ENCODE data around the gene MAST4.

The MAST4 gene

GRCh38 chr5:67198917-67199316 lies 602.7 kb downstream of the MAST4 start:
- TF ChIP-seq TAF1 (IDR thresholded peaks at IDR 0.05; ENCODE audit: borderline replicate concordance, low read depth, low read length) (no peak), POLR2AphosphoS5 (IDR thresholded peaks at IDR 0.05; ENCODE audit: low read depth, low read length) (no peak), POLR2A (IDR thresholded peaks at IDR 0.05; ENCODE audit: low read depth, low read length) (no peak)
- DNase-seq (ENCODE audit: insufficient read length) = no peak
- no peak for FAIRE-seq

GRCh38 chr5:67199859-67200258 lies 603.7 kb downstream of the MAST4 start:
- FAIRE-seq (peak; percentile 51), DNase-seq (ENCODE audit: insufficient read length) (no peak)
- TF ChIP-seq POLR2A (IDR thresholded peaks at IDR 0.05; ENCODE audit: low read depth, low read length) = no peak
- no peak for TF ChIP-seq TAF1 (IDR thresholded peaks at IDR 0.05; ENCODE audit: borderline replicate concordance, low read depth, low read length)
- no peak for TF ChIP-seq POLR2AphosphoS5 (IDR thresholded peaks at IDR 0.05; ENCODE audit: low read depth, low read length)

- FAIRE-seq = peak; percentile 90
- no peak for DNase-seq (ENCODE audit: insufficient read length)
- TF ChIP-seq POLR2A (IDR thresholded peaks at IDR 0.05; ENCODE audit: low read depth, low read length) (no peak), POLR2AphosphoS5 (IDR thresholded peaks at IDR 0.05; ENCODE audit: low read depth, low read length) (no peak), TAF1 (IDR thresholded peaks at IDR 0.05; ENCODE audit: borderline replicate concordance, low read depth, low read length) (no peak)
Measured at GRCh38 chr5:67200809-67201562, 604.8 kb downstream of the MAST4 start.

- TF ChIP-seq POLR2A (IDR thresholded peaks at IDR 0.05; ENCODE audit: low read depth, low read length) (no peak), TAF1 (IDR thresholded peaks at IDR 0.05; ENCODE audit: borderline replicate concordance, low read depth, low read length) (no peak), POLR2AphosphoS5 (IDR thresholded peaks at IDR 0.05; ENCODE audit: low read depth, low read length) (no peak)
- peak; percentile 72 for FAIRE-seq
- DNase-seq (ENCODE audit: insufficient read length) = no peak
Measured at GRCh38 chr5:67201897-67202549, 605.8 kb downstream of the MAST4 start.

GRCh38 chr5:67202828-67203227 lies 606.6 kb downstream of the MAST4 start:
- TF ChIP-seq POLR2AphosphoS5 (IDR thresholded peaks at IDR 0.05; ENCODE audit: low read depth, low read length) (no peak), TAF1 (IDR thresholded peaks at IDR 0.05; ENCODE audit: borderline replicate concordance, low read depth, low read length) (no peak), POLR2A (IDR thresholded peaks at IDR 0.05; ENCODE audit: low read depth, low read length) (no peak)
- FAIRE-seq (peak; percentile 86), DNase-seq (ENCODE audit: insufficient read length) (no peak)

- DNase-seq (ENCODE audit: insufficient read length) = no peak
- no peak for FAIRE-seq
- TF ChIP-seq POLR2A (IDR thresholded peaks at IDR 0.05; ENCODE audit: low read depth, low read length) = no peak
Measured at GRCh38 chr5:67203701-67204074, 607.5 kb downstream of the MAST4 start.

GRCh38 chr5:67204821-67205220 lies 608.6 kb downstream of the MAST4 start:
- DNase-seq (ENCODE audit: insufficient read length) (no peak), FAIRE-seq (peak; percentile 68)
- TF ChIP-seq POLR2AphosphoS5 (IDR thresholded peaks at IDR 0.05; ENCODE audit: low read depth, low read length) = no peak

- TF ChIP-seq POLR2A (IDR thresholded peaks at IDR 0.05; ENCODE audit: low read depth, low read length) (no peak), POLR2AphosphoS5 (IDR thresholded peaks at IDR 0.05; ENCODE audit: low read depth, low read length) (no peak), TAF1 (IDR thresholded peaks at IDR 0.05; ENCODE audit: borderline replicate concordance, low read depth, low read length) (no peak)
- DNase-seq (ENCODE audit: insufficient read length) (no peak), FAIRE-seq (no peak)
Measured at GRCh38 chr5:67205981-67206380, 609.8 kb downstream of the MAST4 start.

GRCh38 chr5:67206461-67206860 lies 610.3 kb downstream of the MAST4 start:
- FAIRE-seq = peak; percentile 58
- no peak for TF ChIP-seq POLR2A (IDR thresholded peaks at IDR 0.05; ENCODE audit: low read depth, low read length)
- TF ChIP-seq TAF1 (IDR thresholded peaks at IDR 0.05; ENCODE audit: borderline replicate concordance, low read depth, low read length) = no peak
- no peak for TF ChIP-seq POLR2AphosphoS5 (IDR thresholded peaks at IDR 0.05; ENCODE audit: low read depth, low read length)
- no peak for DNase-seq (ENCODE audit: insufficient read length)

- TF ChIP-seq POLR2AphosphoS5 (IDR thresholded peaks at IDR 0.05; ENCODE audit: low read depth, low read length) (no peak), POLR2A (IDR thresholded peaks at IDR 0.05; ENCODE audit: low read depth, low read length) (no peak), TAF1 (IDR thresholded peaks at IDR 0.05; ENCODE audit: borderline replicate concordance, low read depth, low read length) (no peak)
- FAIRE-seq (peak; percentile 95), DNase-seq (ENCODE audit: insufficient read length) (peak; percentile 52)
Measured at GRCh38 chr5:67206929-67207328, 610.7 kb downstream of the MAST4 start.

GRCh38 chr5:67208403-67208802 lies 612.2 kb downstream of the MAST4 start:
- DNase-seq (ENCODE audit: insufficient read length) (no peak), FAIRE-seq (no peak)
- TF ChIP-seq POLR2AphosphoS5 (IDR thresholded peaks at IDR 0.05; ENCODE audit: low read depth, low read length) (no peak), POLR2A (IDR thresholded peaks at IDR 0.05; ENCODE audit: low read depth, low read length) (no peak), TAF1 (IDR thresholded peaks at IDR 0.05; ENCODE audit: borderline replicate concordance, low read depth, low read length) (no peak)

- no peak for TF ChIP-seq TAF1 (IDR thresholded peaks at IDR 0.05; ENCODE audit: borderline replicate concordance, low read depth, low read length)
- no peak for TF ChIP-seq POLR2AphosphoS5 (IDR thresholded peaks at IDR 0.05; ENCODE audit: low read depth, low read length)
- no peak for TF ChIP-seq POLR2A (IDR thresholded peaks at IDR 0.05; ENCODE audit: low read depth, low read length)
- DNase-seq (ENCODE audit: insufficient read length) (peak; percentile 35), FAIRE-seq (peak; percentile 96)
Measured at GRCh38 chr5:67209141-67209771, 613.1 kb downstream of the MAST4 start.

Measured in GM12892 (cell line).